ENCODE data around the gene SPEN. TPM values are rescaled to one million over a fixed set of nuclear protein-coding genes. Genes with fewer than 3 reads are reported as not detected.

Gene SPEN
- total and polyA plus RNA-seq, 9 of the 15 experiments (the other 6 are each of a cell fraction or from before 2014, with no cell fraction given), result 5.7 to 87.5 (median 27.2) TPM

GRCh38 chr1:15975805-15976680 is 128.5 kb downstream of the SPEN start, which contains the start of gene ZBTB17 (continued):
- TF ChIP-seq SFPQ (IDR thresholded peaks at IDR 0.05; ENCODE audit: low read depth, low read length), result no peak
- TF ChIP-seq ZMIZ1 (IDR thresholded peaks at IDR 0.05; ENCODE audit: low read depth in 2 of 2, low read length in 2 of 2), result no peak
- no peak; the same call in 1 of the 2 replicates for TF ChIP-seq CREB3 (tag; conservative IDR thresholded peaks at IDR 0.05; ENCODE audit: low read depth)
- no peak for TF ChIP-seq STAT6 (CRISPR knock-in tag; IDR thresholded peaks at IDR 0.05)
- TF ChIP-seq STAT5A (IDR thresholded peaks at IDR 0.05; ENCODE audit: borderline replicate concordance, low read length), result no peak
- no peak for TF ChIP-seq CC2D1A (IDR thresholded peaks at IDR 0.05)
- no peak for TF ChIP-seq ZNF586 (CRISPR knock-in tag; conservative IDR thresholded peaks at IDR 0.05)
- no peak for TF ChIP-seq RBM14 (IDR thresholded peaks at IDR 0.05; ENCODE audit: borderline replicate concordance, insufficient read depth, low read depth, low read length)
- no peak for TF ChIP-seq PPARD (CRISPR knock-in tag; IDR thresholded peaks at IDR 0.05)
- TF ChIP-seq DACH1 (IDR thresholded peaks at IDR 0.05; ENCODE audit: partially characterized antibody), result peak; percentile 41
- TF ChIP-seq ZNF197 (CRISPR knock-in tag; IDR thresholded peaks at IDR 0.05; ENCODE audit: low read depth), result no peak
- TF ChIP-seq MTA3 (IDR thresholded peaks at IDR 0.05; ENCODE audit: borderline replicate concordance), result 0 out of 2 replicates have a peak, but pooled peaks have one; percentile 41
- no peak for TF ChIP-seq ZNF699 (CRISPR knock-in tag; IDR thresholded peaks at IDR 0.05; ENCODE audit: insufficient replicate concordance)
- 0 out of 2 replicates have a peak, but pooled peaks have one; percentile 35 for TF ChIP-seq THRAP3 (IDR thresholded peaks at IDR 0.05; ENCODE audit: borderline replicate concordance)
- no peak for TF ChIP-seq MITF (IDR thresholded peaks at IDR 0.05)

Measured in K562 (cell line).